GM19240 (cell line): ENCODE results near the gene CDH23.

Experiments used
- DNase-seq: peaks from one replicate; pipeline ENCODE4 v3.0.0; 2011; ENCODE audit warnings: low spot score; ENCODE audit not compliant: insufficient read length

Gene CDH23

DNA sequence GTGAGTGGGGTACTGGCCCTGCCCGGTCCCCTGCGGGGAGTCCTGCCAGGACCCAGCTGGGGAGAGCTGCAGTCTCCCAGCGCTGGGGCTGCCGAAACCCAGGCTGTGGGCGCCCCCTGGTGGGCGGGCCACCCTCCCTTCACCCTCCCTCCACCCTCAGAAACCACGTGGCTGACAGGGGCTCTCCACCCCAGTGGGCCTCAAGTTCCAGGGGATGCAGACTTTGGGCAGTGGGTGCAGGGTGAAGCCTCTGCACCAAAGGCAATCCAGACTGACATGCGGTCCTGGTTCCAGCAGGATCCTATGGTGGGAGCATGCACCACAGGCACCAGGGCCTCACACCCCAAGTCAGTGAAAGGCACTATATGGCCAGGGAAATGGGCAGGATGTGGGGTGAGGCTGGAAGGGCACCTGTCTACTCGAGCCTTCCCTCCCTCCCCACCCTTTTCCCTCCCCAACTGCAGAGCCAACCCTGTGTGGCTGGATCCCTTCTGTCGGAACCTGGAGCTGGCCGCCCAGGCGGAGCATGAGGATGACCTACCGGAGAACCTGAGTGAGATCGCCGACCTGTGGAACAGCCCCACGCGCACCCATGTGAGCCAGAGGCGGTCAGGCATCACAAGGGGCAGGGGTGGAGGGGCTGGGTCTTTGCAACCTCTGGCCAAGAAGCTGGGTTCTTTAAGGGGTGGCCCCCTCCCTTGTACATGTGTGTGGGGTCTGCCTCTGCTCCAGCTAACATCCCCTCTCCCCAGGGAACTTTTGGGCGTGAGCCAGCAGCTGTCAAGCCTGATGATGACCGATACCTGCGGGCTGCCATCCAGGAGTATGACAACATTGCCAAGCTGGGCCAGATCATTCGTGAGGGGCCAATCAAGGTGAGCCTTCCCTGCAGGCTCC lies 415.5 kb downstream of the CDH23 start:
- DNase-seq, result peak; percentile 80

DNA sequence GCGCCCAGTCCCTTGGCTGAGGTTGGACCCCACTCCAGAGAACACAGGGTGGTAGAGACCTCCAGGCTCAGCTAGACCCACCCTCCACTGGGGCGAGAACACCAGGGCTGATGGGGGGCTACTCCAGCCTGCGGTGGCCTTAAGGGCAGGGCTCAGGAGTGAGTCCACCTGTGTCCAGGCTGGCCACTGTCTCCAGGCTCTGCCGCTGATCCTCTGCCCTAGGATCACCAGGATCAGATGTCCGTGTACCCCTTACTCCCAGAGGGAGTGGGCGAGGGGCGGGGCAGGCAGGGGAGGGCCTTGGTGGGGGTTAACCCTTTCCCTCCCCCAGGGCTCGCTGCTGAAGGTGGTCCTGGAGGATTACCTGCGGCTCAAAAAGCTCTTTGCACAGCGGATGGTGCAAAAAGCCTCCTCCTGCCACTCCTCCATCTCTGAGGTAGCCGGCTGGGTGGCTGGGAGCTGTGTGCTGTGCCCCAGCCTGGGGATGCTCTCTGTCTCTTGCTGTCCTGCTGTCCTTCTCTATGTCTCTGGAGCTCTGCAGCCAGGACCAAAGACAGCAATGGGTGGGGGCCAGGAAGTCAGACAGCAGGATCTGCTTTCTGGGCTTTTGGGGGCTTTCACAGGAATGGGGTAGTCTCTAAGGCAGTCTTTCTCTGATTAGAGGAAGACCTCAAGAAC lies 416.3 kb downstream of the CDH23 start:
- no peak for DNase-seq

DNA sequence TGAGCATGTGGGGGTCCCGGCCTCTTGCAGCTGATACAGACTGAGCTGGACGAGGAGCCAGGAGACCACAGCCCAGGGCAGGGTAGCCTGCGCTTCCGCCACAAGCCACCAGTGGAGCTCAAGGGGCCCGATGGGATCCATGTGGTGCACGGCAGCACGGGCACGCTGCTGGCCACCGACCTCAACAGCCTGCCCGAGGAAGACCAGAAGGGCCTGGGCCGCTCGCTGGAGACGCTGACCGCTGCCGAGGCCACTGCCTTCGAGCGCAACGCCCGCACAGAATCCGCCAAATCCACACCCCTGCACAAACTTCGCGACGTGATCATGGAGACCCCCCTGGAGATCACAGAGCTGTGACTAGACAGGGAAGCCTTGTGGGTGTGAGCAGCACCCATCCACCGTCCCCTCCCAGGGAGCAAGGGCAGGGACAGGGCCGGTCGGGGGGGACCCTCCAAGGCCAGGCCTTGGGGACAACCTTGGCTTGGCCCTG lies 418.2 kb downstream of the CDH23 start:
- DNase-seq, result no peak

DNA sequence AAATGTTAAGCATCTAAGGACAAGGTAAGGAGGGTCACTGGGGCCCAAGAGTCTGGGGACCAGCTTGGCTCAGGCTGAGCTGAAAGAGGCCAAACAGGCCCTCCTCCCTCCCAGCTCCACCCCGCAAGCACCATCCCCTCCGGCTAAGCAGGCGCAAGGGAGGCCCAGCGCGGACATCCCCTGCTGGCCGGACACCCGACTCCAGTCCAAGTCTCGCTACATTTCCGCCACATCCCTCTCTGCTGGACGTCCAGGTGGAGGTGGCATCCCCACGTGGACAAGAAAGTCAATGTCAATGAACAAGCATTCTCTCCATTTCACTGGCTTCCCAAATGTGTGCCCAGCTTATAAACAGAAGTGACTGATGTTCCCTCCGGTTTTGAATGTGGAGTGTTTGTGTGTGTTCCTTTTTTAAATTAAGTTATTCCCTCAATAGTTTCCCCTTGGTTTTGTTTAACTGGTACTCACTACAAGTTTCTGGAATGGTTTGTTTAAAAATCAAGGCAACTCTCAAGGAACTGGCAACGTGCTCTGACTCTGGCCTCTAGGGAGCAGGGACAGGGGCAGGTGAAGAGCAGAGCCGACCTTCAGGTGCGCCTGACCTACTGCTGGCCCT lies 418.9 kb downstream of the CDH23 start:
- no peak for DNase-seq

DNA sequence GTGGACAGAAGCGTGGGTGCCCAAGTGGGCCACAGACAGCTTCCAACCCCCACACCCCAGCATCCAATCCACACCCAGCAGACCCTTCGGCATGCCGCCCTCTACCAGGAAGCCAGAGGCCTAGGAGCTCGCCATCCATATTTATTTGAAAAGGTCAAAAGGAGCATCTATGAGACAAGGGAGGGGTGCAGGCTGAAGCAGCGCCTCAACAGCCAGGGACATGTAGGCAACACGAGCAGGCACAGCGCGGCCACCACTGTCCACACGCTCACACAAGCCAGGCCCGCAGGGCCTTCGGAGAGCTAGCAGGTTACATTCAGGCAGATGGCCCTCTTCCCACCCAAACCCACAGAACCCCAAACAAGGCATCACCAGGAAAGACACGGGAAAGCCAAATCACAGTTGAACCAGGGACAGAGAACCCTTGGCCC lies 419.7 kb downstream of the CDH23 start:
- no peak for DNase-seq

DNA sequence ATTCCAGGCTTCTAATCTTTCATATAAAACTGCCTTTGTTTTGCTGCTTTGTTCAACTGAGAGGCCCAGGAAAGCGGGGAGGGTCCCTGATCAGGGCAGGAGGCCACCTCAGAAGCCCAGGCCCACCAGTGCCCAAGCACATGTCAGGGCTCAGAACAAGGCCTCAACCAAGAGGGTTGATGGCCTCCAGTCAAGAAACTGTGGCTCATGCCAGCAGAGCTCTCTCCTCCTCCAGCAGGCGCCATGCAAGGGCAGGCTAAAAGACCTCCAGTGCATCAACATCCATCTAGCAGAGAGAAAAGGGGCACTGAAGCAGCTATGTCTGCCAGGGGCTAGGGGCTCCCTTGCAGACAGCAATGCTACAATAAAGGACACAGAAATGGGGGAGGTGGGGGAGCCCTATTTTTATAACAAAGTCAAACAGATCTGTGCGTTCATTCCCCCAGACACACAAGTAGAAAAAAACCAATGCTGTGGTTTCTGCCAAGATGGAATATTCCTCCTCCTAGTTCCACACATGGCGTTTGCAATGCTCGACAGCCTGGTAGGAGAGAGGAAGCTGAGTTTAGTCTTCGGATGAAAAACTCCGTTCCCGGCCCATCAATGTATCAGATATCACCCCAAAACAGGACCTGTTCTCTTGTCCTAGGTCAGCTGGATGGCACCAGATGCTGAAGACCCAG lies 420.4 kb downstream of the CDH23 start:
- DNase-seq, result no peak

DNA sequence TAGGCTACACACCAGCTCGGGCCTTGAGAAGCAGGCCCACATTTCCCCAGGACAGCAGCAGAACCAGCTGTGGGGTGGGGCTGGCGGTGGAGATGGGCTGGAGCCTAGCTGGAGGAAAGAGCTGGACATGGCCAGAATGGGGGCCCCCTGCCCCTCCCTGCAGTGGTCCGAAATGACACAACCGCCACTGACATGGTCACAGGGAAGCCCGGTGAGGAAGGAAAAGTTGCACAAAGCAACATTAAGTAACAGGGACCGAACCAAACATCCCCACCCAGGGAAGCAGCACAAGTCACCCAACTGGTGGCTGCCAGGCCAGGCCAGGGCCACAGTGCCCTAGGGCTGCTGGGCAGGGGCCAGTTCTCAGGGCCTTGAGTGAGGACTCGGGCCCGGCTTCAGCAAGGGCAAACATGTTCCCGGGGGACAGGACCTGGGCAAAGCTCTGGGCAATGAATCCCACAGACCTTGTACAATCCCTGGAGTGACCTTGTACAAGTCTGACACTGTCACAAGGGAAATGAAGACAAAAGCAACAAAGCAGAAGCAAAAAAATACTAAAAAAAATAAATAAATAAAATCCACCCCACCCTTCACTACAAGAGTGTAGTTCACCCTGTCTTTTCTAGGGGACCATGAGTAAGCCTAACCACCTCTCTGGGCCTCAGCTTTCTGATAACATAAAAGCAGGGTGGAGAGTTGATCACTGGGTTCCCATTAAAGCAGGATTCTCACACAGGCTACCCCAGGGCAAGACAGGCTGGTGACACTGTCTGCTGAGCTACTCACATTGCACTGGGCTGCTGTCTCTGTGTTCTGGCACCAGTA lies 421.3 kb downstream of the CDH23 start:
- no peak for DNase-seq

DNA sequence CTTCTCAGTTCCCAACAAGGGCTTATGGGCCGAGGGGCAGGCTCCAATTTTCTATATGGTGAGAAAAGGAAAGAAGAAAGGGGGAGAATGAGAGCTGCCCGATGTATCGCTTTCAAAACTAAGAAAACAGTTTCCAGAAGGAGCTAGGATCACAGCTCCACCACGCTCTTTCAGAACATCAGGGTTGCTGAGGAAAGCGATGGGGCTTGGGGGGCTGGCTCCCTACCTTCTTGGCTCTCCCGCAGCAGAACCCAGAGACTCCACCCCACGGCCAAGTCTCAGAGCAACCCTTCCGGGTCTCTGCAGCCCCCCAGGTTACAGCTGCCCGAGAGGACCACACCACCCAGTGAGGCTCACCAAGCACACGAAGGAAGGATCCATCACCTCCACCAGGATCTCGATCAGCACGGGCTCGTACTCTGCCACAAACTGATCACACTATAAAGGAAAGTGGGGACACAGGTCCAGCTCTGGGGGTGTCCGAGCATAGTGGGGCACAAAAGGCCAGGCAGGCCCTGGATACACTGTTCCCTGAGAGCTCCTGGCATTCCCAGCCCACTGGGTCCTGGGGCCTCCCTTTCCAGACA lies 422.0 kb downstream of the CDH23 start:
- no peak for DNase-seq

DNA sequence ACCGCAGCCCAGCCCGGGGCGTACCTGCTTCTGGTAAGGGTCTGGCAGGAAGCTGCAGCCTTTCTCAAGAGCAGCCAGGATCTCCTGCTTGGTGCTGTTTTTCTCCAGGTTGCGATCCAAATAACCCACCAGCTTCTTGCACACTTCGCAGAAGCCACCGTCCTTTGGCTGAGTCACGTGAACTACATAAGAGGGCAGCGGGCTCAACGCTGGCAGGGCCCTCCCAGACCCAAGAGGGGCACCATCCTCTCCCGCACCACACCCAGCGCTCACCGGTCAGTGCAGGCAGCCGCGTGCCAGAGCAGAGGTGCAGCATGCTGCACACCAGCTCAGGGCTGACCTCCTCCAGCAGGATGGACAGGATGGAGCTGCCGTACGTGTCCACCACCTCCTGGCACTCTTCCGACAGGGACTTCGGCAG lies 422.7 kb downstream of the CDH23 start:
- no peak for DNase-seq

DNA sequence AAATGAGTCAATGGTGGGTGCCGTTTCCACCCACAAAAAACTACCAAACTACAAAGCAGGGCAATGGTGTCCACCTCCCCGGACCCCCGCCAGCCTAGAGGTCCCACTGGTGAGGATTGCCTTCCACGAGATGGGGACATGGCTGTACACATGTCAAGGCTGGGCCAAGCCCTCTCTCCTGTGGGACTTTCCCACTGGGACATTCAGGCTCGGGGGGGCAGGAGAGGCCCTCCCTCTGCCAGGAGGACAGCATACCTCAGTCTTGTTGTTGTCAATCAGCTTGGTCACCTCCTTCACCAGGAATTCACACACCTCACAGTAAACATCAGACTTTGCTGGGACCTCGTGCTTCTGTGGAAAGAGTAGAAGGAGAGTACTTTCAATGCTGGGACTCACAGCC lies 423.3 kb downstream of the CDH23 start:
- DNase-seq, result no peak

DNA sequence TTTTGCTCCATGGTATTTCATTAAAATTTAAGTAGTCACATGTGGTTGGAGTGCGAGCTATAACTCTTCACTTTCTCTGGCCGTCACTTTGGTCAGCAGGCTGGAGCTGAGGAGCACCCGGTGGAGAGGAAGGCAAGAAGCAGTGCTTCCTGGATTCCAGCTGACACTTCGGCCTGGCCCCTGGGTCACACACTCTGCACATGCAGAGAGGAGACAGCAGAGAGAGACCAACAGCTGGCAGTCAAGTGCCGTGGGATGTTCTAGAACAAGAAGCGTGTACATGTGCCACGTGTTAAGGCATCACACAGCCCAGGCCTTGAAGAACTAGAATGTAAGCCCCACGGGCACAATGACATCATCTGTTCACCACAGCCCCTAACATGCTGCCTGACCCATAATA lies 424.2 kb downstream of the CDH23 start:
- no peak for DNase-seq

DNA sequence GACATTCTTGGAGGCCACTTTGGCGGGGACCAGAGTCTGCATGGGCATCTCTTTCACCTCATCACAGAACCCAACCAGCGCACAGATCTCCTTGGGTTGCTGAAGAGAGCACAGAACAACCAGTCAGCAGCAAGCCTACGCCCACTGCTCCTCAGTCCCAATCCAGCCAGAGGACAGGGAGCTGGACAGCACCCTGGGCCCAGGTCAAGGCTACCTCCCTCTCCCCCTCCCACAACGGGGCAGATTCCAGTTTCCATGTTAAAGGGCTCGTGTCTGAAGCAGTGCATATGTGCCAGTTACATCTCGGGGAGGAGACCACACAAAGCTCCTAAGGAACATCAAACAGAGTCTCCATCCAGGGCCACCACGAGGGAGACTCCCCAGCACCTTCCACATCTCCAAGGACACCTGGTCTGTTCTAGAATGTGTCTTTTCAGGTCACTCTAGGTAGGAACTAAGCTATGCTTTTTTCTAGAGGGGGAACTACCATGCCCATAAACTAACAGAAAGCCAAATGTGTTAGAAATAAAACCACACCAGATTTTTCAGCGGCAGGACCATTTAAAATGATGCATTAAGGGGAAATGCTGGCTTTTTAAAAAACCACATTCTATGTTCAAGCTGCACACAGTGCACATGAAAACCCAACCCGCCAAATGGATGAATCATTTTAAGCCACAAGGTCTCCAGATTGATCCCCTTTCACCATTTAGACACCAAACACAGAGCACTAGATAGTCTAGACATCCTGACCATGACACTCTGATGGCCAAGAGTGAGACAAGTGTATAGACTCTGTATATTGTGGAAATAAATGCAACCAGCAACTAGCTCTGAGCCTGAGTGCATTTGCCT lies 425.4 kb downstream of the CDH23 start:
- no peak for DNase-seq

DNA sequence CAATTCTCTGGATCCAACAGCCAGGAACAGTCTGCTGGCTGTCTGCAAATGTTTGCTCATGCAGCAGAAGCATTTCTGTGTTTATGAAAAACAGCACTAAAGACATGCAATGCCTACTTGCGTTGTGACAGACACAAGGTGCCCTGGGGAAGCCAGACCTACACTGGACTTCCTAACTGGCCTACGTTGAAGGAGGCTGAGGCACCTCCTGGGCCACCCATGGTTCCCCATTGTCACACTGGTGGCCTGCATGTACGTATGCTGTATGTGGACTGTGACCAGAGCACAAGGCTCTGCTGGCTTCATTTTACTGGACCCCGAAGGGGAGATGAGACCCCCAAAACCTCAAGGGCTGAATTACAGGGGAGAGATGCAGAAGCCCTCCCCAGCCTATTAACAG lies 426.6 kb downstream of the CDH23 start:
- no peak for DNase-seq

DNA sequence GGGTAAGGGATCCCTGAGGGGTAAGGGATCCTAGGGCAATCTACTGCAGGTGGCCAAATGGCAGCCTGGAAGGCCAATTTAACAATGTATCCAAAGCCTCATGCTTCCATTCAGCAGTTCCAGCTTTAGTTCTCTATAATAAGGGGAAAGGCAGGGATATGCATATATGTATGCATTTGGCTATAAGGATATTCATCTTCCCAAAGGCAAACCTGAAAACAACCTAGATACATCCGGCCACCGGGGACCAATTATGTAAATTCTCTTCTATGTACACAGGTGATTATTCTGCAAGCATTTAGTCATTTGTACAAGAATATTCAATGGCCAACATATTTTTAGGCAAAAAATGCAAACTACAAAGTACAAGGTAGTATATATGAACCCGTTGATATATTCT lies 427.6 kb downstream of the CDH23 start:
- DNase-seq, result no peak

DNA sequence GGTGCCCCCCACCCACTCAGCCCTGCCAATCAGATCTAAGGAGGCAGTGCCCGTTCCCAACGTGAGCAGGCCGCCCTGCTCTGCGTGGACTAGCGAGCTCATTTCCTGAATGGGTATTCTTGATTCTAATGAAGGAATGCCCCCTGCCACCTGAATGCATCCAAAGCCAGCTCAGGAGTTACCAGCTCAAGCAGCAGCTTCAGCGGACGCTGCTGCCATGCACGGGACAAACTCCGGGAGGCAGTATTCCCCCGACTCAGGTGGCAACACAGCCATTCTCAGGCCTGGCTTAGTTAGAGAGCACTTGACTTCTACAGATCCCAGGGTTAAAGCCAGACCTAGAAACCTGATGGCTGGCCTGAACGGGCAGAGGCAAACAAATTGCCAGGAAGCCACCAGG lies 428.5 kb downstream of the CDH23 start:
- no peak for DNase-seq

DNA sequence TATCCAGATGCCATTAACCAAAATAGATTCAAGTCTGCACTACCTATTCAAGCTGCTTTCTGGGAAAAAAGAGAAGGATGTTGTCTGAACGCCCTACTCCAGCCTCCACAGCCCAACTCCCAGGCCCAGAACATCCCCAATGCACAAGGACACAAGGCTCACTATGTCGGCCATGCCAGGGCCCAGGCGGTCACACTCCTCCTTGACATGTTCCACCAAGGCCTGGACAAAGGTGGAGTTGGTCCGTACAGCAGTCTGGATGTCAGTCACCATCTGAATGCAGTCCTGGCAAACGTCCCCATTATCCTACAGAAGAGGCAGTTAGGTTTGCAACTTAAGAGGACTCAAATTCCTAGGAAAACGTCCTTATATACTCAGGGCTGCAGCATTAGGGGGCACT lies 431.1 kb downstream of the CDH23 start:
- DNase-seq, result no peak

DNA sequence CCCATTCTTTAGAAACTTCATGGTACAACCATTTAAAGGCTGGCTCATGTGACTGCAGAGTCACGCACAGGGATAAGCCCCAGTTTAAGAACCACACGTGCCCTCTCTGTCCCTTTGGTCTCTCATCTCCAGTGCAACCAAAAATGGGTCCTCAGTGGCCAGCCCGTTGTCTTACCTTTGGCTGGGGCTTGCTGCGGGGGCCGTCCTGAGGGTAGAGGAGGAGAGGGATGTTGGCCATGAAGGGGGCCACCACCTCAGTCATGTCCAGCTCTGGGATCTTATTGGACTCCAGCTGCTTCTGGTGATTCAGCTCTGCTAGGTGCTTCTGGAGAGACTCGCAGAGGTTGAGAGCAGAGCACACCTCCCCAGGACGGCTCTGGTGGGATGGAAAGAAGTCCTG lies 432.0 kb downstream of the CDH23 start:
- no peak for DNase-seq

DNA sequence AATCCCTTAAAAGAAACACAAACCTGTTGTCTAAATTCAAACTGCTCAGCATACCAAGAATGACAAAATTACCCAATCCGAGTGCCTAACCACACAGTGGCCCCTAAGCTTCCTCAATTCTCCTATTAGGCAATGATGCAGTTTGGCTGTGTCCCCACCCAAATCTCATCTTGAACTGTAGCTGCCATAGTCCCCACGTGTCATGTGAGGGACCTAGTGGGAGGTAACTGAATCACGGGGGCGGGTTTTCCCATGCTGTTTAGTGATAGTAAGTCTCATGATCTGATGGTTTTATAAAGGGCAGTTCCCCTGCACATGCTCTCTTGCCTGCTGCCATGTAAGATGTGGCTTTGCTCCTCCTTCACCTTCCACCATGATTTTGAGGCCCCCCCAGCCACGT lies 432.5 kb downstream of the CDH23 start:
- DNase-seq, result no peak

DNA sequence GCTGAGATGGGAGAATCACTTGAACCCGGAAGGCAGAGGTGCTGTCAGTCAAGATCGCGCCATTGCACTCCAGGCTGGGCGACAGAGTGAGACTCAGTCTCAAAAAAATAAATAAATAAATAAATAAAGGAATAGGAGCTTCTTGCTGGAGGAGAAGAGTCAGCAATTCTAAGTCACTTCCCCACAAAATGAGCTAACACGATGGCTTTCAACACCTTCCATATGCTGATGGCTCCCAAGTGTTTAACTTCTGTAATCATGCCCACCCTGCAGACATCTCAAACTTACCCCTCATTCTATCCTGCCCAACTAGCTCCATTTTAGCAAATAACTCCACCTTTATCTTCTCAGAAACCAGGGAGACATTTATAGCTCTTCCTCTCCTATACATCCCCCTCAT lies 433.2 kb downstream of the CDH23 start:
- DNase-seq, result no peak
